Natural killer cell treated with Interleukin-12 subunit alpha and Interleukin-12 subunit beta and Interleukin-15 and Interleukin-18, amount 100 ng/mL, for 72 hours (primary cell): Measurements from ENCODE around the gene ALG14. TPM values are rescaled to one million over a fixed set of nuclear protein-coding genes. Genes with fewer than 3 reads are reported as not detected.

ENCODE experiments used
- ATAC-seq, 2 donors: fragments of 150-1000 bp; cut with Tn5 transposase in 1 of 2; sonication (Bioruptor Pico), chemical (Tn5 transposase) in 1 of 2; 2 replicates each; pipeline ENCODE4 v1.10.0; 2021
- DNase-seq: peaks from one replicate; pipeline ENCODE4 v3.0.0; 2022; ENCODE audit warnings: low spot score
- H3K27ac Mint-ChIP-seq, 2 donors: 1 replicate in 1 of 2; 2 replicates in 1 of 2; pipeline ENCODE4 v1.8.0; 2022; ENCODE audit warnings: mixed read lengths in 2 of 2, mild to moderate bottlenecking in 1 of 2, moderate library complexity in 1 of 2
- H3K27me3 Mint-ChIP-seq, 2 donors: 1 replicate in 1 of 2; 2 replicates in 1 of 2; pipeline ENCODE4 v1.8.0; 2022; ENCODE audit warnings: mixed read lengths in 2 of 2
- H3K36me3 Mint-ChIP-seq: one replicate; pipeline ENCODE4 v1.8.0; 2022; ENCODE audit warnings: mixed read lengths
- H3K4me1 Mint-ChIP-seq, 2 donors: 1 replicate in 1 of 2; 2 replicates in 1 of 2; pipeline ENCODE4 v1.8.0; 2022; ENCODE audit warnings: low read depth in 2 of 2, mixed read lengths in 2 of 2, mild to moderate bottlenecking in 1 of 2
- H3K4me3 Mint-ChIP-seq: one replicate; pipeline ENCODE4 v1.8.0; 2022; ENCODE audit warnings: mixed read lengths
- H3K9me3 Mint-ChIP-seq: 2 replicates; pipeline ENCODE4 v1.8.0; 2022; ENCODE audit warnings: mixed read lengths
- total RNA-seq, 2 donors: library from RNA; stranded (reverse); gene quantifications; one replicate each; pipeline ENCODE4 v1.2.3, GENCODE V29; 2022

The ALG14 gene
- total RNA-seq, 2 donors from 2014 or later = 3.9 to 5.2 TPM

- Mint-ChIP-seq H3K4me1 (no peaks in the 10 kb centered on the region), H3K27ac (no peak overlapping the region), H3K27me3 (no peaks in the 10 kb centered on the region), H3K4me3 (no peak overlapping the region), H3K9me3 (no peaks in the 10 kb centered on the region), H3K36me3 (no peaks in the 10 kb centered on the region)
- no peak for ATAC-seq
- DNase-seq = no peak
These were observed 86.0 kb downstream of the ALG14 start for GRCh38 chr1:94986783-94987182.

- Mint-ChIP-seq H3K9me3 (no peaks in the 10 kb centered on the region), H3K4me3 (no peak overlapping the region), H3K27me3 (no peaks in the 10 kb centered on the region), H3K36me3 (no peaks in the 10 kb centered on the region), H3K4me1 (no peaks in the 10 kb centered on the region), H3K27ac (no peak overlapping the region)
- ATAC-seq (no peak), DNase-seq (no peak)
These were observed 89.5 kb downstream of the ALG14 start for GRCh38 chr1:94983171-94983739.

GRCh38 chr1:94982398-94982797, 90.4 kb downstream of the ALG14 start:
- no peak for ATAC-seq

GRCh38 chr1:94981575-94981973, 91.2 kb downstream of the ALG14 start:
- Mint-ChIP-seq H3K27ac (no peak overlapping the region), H3K4me1 (no peaks in the 10 kb centered on the region), H3K36me3 (no peaks in the 10 kb centered on the region), H3K9me3 (no peaks in the 10 kb centered on the region), H3K4me3 (no peak overlapping the region), H3K27me3 (no peaks in the 10 kb centered on the region)
- DNase-seq (no peak), ATAC-seq (no peak)

More at GRCh38 chr1:94982398-94982797, 90.4 kb downstream of the ALG14 start:
- H3K27me3 Mint-ChIP-seq = no peaks in the 10 kb centered on the region
- H3K36me3 Mint-ChIP-seq = no peaks in the 10 kb centered on the region
- H3K27ac Mint-ChIP-seq = no peak overlapping the region
- H3K4me3 Mint-ChIP-seq = no peak overlapping the region
- DNase-seq = no peak
- H3K9me3 Mint-ChIP-seq = no peaks in the 10 kb centered on the region
- no peaks in the 10 kb centered on the region for H3K4me1 Mint-ChIP-seq

- no peaks in the 10 kb centered on the region for H3K27me3 Mint-ChIP-seq
- DNase-seq (no peak), ATAC-seq (no peak)
- H3K36me3 Mint-ChIP-seq = no peaks in the 10 kb centered on the region
- H3K9me3 Mint-ChIP-seq = no peaks in the 10 kb centered on the region
- H3K4me3 Mint-ChIP-seq = no peak overlapping the region
- H3K4me1 Mint-ChIP-seq = no peaks in the 10 kb centered on the region
- no peak overlapping the region for H3K27ac Mint-ChIP-seq
These were observed 91.9 kb downstream of the ALG14 start for GRCh38 chr1:94980582-94981574.

GRCh38 chr1:94979656-94980581, 92.8 kb downstream of the ALG14 start:
- no peak overlapping the region for H3K27ac Mint-ChIP-seq
- DNase-seq (no peak), ATAC-seq (no peak)
- no peaks in the 10 kb centered on the region for H3K4me1 Mint-ChIP-seq
- H3K9me3 Mint-ChIP-seq = no peaks in the 10 kb centered on the region
- H3K4me3 Mint-ChIP-seq = no peak overlapping the region
- no peaks in the 10 kb centered on the region for H3K27me3 Mint-ChIP-seq
- H3K36me3 Mint-ChIP-seq = no peaks in the 10 kb centered on the region

- H3K4me1 Mint-ChIP-seq = no peaks in the 10 kb centered on the region
- H3K9me3 Mint-ChIP-seq = no peaks in the 10 kb centered on the region
- ATAC-seq = no peak
- no peak for DNase-seq
- no peaks in the 10 kb centered on the region for H3K27me3 Mint-ChIP-seq
- no peaks in the 10 kb centered on the region for H3K36me3 Mint-ChIP-seq
- H3K27ac Mint-ChIP-seq = no peak overlapping the region
- no peak overlapping the region for H3K4me3 Mint-ChIP-seq
These were observed 93.6 kb downstream of the ALG14 start for GRCh38 chr1:94979131-94979530.

- ATAC-seq = no peak
- Mint-ChIP-seq H3K4me3 (no peak overlapping the region), H3K27ac (no peak overlapping the region), H3K36me3 (no peaks in the 10 kb centered on the region), H3K4me1 (no peaks in the 10 kb centered on the region), H3K9me3 (no peaks in the 10 kb centered on the region), H3K27me3 (no peaks in the 10 kb centered on the region)
- no peak for DNase-seq
These were observed 94.3 kb downstream of the ALG14 start for GRCh38 chr1:94978401-94978800.

GRCh38 chr1:94976971-94977548, 95.7 kb downstream of the ALG14 start:
- Mint-ChIP-seq H3K27me3 (no peaks in the 10 kb centered on the region), H3K4me1 (no peaks in the 10 kb centered on the region)
- ATAC-seq = no peak

GRCh38 chr1:94974824-94975223, 97.9 kb downstream of the ALG14 start:
- Mint-ChIP-seq H3K4me3 (no peak overlapping the region), H3K27me3 (no peaks in the 10 kb centered on the region), H3K36me3 (no peaks in the 10 kb centered on the region), H3K4me1 (no peaks in the 10 kb centered on the region), H3K27ac (no peak overlapping the region), H3K9me3 (no peaks in the 10 kb centered on the region)
- no peak for ATAC-seq
- DNase-seq = no peak

More at GRCh38 chr1:94976971-94977548, 95.7 kb downstream of the ALG14 start:
- no peaks in the 10 kb centered on the region for H3K36me3 Mint-ChIP-seq
- H3K4me3 Mint-ChIP-seq = no peak overlapping the region
- no peaks in the 10 kb centered on the region for H3K9me3 Mint-ChIP-seq
- DNase-seq = no peak
- H3K27ac Mint-ChIP-seq = no peak overlapping the region

GRCh38 chr1:94974241-94974640, 98.5 kb downstream of the ALG14 start:
- DNase-seq (no peak), ATAC-seq (no peak)
- Mint-ChIP-seq H3K27me3 (no peaks in the 10 kb centered on the region), H3K9me3 (no peaks in the 10 kb centered on the region), H3K27ac (no peak overlapping the region), H3K36me3 (no peaks in the 10 kb centered on the region), H3K4me3 (no peak overlapping the region), H3K4me1 (no peaks in the 10 kb centered on the region)

GRCh38 chr1:94973309-94973922, 99.3 kb downstream of the ALG14 start:
- no peak for ATAC-seq
- Mint-ChIP-seq H3K27ac (no peak overlapping the region), H3K4me1 (no peaks in the 10 kb centered on the region), H3K36me3 (no peaks in the 10 kb centered on the region), H3K4me3 (no peak overlapping the region), H3K9me3 (no peaks in the 10 kb centered on the region), H3K27me3 (no peaks in the 10 kb centered on the region)
- DNase-seq = no peak

- Mint-ChIP-seq H3K27me3 (no peaks in the 10 kb centered on the region), H3K9me3 (no peaks in the 10 kb centered on the region), H3K4me3 (no peak overlapping the region), H3K36me3 (no peaks in the 10 kb centered on the region), H3K4me1 (no peaks in the 10 kb centered on the region), H3K27ac (no peak overlapping the region)
- DNase-seq = no peak
- ATAC-seq = no peak
These were observed 101.2 kb downstream of the ALG14 start for GRCh38 chr1:94971491-94971924.
